Non-pigmented ciliary epithelial cell (primary cell): ENCODE results near the gene EIF4E2.

Source experiments
- DNase-seq: peaks from one replicate; pipeline ENCODE4 v3.0.0-alpha.2; 2010; ENCODE audit warnings: low read depth

Gene EIF4E2

DNA sequence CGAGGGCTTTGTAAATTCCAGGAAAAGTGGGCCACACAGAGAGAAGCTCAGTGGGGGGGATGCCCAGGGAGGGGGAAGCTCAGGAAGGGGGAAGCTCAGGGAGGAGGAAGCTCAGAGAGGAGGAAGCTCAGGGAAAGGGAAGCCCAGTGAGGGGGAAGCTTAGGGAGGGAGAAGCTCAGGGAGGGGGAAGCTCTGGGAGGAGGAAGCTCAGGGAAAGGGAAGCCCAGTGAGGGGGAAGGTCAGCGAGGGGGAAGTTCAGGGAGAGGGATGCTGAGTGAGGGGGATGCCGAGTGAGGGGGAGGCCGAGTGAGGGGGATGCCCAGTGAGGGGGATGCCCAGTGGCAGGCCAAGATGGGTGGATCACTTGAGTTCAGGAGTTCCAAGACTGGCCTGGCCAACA, 11.8 kb upstream of the EIF4E2 start:
- no peak for DNase-seq

DNA sequence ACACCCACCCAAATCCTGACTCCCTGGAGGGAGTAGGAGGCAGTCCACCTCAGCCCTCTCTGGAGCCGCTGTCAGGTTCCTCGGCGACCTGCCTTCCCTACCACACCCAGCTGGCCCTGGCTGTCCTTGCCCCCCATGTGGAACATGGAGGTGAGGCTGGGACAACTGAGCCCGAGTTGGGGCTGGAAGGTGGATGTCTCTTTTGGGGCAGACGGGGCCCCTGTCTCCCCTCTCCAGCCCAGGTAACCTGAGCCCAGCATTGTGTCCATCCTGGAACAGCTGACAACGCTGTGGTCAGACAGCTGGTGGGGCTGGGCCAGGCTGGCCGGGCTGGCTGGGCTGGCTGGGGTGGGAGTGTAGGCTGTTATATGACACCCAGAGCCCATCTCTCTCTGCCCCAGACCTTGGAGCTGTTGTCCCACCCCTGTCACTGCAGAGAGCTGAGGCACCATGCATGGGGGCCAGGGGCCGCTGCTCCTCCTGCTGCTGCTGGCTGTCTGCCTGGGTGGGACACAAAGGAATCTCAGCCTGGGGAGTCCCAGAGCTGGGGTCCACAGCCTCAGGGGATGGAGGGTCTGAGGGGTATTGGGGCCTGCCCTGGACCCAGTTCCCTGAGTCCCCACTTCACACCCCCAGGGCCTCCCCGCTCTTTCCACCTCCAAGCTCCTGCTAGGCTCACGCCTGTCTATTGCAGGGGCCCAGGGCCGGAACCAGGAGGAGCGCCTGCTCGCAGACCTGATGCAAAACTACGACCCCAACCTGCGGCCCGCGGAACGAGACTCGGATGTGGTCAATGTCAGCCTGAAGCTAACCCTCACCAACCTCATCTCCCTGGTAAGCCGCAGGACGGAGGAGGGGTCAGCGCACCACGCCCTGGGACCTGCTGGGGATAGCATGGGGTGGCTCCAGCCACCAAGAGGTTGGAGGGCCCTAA, 10.9 kb upstream of the EIF4E2 start, which contains the start of gene CHRNG:
CHRNG (plus strand) TSS at position 395 of the 934 bp plus-strand sequence; CDS start at position 451, 56 bp downstream.
- no peak for DNase-seq

DNA sequence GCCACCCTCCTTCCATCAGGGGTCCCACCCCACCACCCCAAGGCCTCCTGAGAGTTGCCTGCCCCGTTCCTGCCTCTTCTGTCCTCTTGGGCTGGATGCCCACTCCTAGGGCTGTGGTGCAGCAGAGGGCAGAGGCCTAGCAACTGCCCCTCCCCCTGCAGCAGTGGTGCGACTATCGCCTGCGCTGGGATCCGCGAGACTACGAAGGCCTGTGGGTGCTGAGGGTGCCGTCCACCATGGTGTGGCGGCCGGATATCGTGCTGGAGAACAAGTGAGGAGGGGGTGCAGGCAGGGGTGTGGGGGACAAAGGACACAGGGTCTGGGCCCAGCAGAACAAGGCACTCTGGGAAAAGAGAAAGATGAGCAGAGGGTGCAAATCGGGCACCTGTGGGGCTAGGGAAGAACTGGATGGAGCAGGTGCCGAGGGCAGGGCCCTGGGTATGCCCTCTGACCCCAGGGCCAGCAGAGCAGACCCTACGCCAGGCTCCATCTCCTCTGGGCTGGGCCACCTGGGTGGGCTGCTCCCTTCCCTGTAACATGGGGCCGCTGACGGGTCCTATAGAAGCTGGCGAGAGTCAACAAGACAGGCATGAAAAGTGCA, 9.9 kb upstream of the EIF4E2 start:
- DNase-seq = no peak

- no peak for DNase-seq
Observed at GRCh38 chr2:232541195-232541960, 9.1 kb upstream of the EIF4E2 start.

DNA sequence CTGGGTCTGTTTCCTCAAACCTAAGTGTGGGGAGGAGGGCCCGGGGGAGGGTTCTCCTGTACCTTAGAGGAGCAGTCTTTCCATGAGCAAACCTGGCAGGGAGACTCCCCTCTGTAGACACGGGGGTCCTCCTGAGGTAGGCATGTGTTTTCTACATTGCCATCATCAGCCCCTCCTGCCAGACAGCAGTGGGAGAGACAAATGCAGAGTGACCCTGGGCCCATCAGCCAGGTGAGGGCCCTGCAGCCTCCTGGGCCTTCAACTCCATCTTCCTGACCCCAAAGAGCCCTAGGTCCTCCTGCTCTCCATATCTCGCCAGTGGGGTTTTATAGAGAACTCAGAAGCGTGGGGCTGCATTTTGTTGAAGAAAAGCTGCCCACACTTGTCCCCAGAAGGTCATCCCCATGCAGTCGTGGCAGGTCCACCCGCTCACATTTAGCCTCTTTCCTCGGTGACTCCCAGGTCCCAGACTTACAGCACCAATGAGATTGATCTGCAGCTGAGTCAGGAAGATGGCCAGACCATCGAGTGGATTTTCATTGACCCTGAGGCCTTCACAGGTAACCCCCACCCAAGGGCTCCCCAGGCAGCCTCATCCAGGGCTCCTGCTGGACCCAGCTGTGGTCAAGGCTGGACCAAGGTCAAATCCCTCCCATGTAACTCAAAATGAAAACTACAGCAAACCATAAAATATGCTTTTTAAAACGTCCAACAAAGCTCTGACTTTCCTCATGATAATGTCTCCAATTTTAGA, 8.4 kb upstream of the EIF4E2 start:
- no peak for DNase-seq

DNA sequence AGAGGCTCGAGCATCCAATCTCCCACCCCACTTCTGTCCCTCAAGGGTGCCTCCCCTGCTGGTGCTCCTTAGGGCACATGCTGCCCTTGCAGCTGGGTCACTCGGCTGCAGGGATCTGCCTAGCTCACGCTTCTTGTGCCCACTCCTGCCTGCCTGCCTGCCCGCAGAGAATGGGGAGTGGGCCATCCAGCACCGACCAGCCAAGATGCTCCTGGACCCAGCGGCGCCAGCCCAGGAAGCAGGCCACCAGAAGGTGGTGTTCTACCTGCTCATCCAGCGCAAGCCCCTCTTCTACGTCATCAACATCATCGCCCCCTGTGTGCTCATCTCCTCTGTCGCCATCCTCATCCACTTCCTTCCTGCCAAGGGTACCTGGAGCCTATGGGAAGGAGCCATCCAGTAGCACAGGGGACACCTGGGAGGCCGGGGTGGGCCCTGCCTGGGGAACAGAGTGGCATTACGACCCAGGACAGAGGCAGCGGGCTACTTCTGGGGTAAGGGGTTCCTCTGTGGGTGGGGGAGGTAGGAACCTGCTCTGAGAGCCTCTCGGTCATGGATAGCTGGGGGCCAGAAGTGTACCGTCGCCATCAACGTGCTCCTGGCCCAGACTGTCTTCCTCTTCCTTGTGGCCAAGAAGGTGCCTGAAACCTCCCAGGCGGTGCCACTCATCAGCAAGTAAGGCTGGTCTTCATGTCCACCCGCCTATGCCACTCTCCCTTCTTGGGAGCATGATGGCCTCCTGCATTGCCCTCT, 7.6 kb upstream of the EIF4E2 start:
- no peak for DNase-seq

- DNase-seq = no peak
Observed at GRCh38 chr2:232543491-232543890, 7.0 kb upstream of the EIF4E2 start.

DNA sequence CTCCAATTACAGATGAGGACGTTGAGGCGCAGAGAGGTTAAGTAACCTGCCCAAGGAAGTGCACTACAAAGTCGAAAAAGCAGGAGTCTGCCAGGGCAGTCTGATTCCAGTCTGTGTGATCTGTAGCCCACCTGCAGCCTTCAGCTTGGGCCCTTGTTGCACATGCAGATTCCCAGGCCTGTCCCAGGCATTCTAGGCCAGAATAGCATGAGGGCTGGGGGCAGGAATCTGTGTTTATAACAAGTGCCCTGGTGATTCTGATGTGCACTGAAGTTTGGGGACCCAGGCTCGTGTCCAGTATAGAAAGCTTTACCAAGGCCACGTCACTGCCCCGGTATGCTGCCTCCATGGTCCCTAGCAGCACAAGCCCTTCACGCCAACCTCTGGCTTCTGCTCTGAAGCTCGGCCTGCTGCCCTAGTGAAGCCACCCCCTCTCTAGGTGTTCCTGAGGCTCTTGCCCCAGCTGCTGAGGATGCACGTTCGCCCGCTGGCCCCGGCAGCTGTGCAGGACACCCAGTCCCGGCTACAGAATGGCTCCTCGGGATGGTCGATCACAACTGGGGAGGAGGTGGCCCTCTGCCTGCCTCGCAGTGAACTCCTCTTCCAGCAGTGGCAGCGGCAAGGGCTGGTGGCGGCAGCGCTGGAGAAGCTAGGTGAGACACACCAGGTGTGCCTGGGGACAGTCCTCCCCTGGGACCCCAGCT, 6.4 kb upstream of the EIF4E2 start:
- DNase-seq = no peak

GRCh38 chr2:232544674-232545073, 5.8 kb upstream of the EIF4E2 start:
- DNase-seq = no peak

DNA sequence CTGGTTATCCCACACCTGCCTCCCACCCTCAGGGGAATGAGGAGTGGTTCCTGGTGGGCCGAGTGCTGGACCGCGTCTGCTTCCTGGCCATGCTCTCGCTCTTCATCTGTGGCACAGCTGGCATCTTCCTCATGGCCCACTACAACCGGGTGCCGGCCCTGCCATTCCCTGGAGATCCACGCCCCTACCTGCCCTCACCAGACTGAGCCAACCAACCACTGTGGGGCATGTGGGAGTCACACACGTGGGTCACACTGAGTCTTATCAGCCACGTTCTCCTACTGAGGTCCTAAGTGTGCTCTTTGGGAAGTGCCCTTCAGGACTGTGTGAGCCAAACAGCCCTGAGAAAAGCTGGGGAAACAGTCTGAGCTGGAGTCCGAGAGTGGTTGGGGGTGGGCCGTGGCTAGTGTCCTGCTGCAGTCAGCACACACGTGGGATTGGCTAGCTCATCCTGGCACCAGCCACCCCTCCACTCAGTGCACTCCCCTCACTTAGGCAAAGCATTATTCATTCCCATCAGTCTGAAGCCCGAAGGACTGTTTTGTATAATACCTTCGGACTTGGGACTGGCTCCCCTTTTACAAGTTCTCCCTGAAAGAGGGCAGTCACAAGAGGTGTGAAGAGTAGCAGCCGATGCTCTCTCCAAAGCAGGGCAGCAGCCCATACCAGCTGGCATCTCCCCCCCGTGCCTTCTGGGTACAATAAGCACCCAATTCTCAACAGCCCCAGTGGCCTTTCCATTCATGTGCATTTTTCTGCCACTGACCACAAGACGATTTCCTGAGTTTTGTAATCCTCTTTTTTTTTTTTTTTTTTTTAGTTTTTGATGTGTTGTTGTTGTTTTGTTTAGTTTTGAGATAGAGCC, 4.7 kb upstream of the EIF4E2 start:
- no peak for DNase-seq

- no peak for DNase-seq
Observed at GRCh38 chr2:232547991-232548390, 2.5 kb upstream of the EIF4E2 start.

DNA sequence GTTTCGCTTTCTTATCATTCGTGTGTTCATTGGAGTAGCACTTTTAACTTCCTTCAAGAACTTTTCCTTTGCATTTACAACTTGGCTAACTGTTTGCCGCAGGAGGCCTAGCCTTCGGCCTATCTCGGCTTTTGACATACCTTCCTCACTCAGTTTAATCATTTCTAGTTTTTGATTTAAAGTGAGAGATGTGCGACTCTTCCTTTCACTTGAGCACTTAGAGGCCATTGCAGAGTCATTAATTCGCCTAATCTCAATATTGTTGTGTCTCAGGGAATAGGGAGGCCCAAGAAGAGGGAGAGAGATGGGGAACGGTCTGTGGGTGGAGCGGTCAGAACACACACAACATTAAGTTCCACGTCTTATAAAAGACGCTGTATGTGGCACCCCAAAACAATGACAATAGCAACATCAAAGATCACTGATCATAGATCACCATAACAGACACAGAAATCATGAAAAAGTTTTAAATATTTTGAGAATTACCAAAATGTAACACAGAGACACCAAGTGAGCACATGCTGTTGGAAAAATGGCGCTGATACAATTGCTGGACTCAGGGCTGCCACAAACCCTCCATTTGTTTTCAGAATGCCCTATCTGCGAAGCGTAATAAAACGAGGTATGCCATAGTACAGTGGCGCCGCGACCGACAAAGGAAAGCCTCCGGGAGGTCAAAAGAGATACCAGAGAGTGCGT, 685 bp upstream of the EIF4E2 start:
- no peak for DNase-seq

- DNase-seq = no peak
Observed at GRCh38 chr2:232551250-232551638, 755 bp downstream of the EIF4E2 start.

DNA sequence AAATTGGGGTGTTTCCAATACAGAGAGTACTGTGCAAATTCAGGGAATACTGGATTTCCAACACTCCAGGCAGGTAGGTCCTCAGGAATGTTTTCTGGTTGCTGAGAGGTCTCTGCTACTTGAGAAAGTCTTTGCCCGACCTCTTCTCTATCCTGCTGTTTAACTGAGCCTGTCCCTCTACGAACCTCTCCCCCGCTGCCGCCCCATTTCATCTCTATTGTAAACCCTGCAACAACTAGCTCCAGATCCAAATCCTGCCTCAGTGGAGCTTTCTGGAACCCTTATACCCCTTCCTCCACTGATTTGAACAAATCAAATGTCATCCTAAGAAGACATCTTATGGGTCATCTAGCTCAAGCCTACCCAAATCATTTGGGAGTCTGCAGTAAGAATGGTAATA, 1.3 kb downstream of the EIF4E2 start:
- no peak for DNase-seq

DNA sequence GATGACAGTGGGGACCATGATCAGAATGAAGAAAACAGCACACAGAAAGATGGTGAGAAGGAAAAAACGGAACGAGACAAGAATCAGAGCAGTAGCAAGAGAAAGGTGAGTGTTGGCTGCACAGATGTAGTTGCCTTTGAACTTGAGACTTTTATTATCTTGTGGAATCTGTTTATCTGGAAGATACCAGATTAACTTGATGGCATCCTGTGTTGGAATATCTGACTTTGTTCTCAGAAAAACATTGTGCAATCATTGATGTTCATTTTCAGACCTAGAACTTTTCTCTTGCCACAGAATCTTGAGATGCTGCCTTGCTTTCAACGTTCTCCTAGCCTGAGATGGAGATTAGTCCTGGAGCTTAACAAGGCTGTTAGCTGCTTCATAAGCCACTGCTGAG, 5.9 kb downstream of the EIF4E2 start:
- no peak for DNase-seq

GRCh38 chr2:232562515-232563151, 12.1 kb downstream of the EIF4E2 start:
- no peak for DNase-seq

GRCh38 chr2:232563580-232563979, 13.1 kb downstream of the EIF4E2 start:
- no peak for DNase-seq

GRCh38 chr2:232567721-232568120, 17.2 kb downstream of the EIF4E2 start:
- no peak for DNase-seq
